Choroid plexus epithelial cell (primary cell): ENCODE data around the gene ZC2HC1C.

Experiments
- DNase-seq: peaks from one replicate; pipeline ENCODE4 v3.0.0-alpha.2; 2010; ENCODE audit warnings: low read depth
- H3K4me3 ChIP-seq: 2 replicates; pipeline ENCODE4 v1.5.1; 2011; ENCODE audit warnings: low read depth, mild to moderate bottlenecking, control low read depth, low read length, moderate library complexity
- CTCF ChIP-seq: conservative IDR thresholded peaks from 2 replicates; pipeline ENCODE4 v1.5.1; 2011; ENCODE audit warnings: low read depth, mild to moderate bottlenecking, control low read depth, inconsistent platforms, low read length, moderate library complexity

ZC2HC1C gene

GRCh38 chr14:75088566-75089373 is 19.3 kb downstream of the ZC2HC1C start:
- peak; percentile 80 for DNase-seq
- TF ChIP-seq CTCF = peak; percentile 80
- no peak overlapping the region for H3K4me3 ChIP-seq

DNA sequence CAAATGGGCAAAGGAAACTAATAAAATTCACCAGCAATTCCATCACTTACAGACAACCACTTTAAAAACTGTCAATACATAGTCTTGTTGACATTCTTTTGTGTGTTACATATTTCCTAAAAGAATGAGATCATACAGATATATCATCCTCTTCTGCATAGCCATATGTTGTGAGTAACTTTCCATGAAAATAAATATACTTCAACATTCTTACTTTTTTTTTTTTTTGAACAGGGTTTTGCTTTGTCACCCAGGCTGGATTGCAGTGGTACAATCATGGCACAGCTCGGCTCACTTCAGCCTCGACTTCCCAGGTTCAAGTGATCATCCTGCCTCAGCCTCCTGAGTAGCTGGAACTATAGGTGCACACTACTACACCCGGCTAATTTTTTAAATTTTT is 20.9 kb downstream of the ZC2HC1C start:
- TF ChIP-seq CTCF = no peak
- H3K4me3 ChIP-seq = no peak overlapping the region
- peak; percentile 6 for DNase-seq

DNA sequence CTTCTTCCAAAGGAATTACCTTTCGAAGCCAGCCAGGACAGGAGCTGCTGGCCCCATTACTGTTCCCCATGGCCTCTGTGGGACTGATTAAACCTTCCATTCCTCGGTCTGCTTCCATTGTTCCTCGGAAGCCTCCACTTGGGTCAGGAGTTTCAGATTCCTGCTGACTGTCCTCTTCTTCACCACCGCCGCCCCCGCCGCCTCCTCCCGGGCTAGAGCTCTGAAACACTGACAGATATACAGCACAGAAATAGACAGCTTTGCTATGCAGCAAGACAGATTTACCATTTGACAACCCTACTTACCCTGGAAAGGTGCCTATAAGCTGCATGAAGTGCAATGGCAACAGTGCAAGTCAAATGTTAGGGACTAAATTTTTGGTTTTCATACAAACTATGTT is 21.8 kb downstream of the ZC2HC1C start:
- H3K4me3 ChIP-seq = no peak overlapping the region
- DNase-seq = no peak
- TF ChIP-seq CTCF = no peak

- no peak overlapping the region for H3K4me3 ChIP-seq
- no peak for DNase-seq
- no peak for TF ChIP-seq CTCF
Measured at GRCh38 chr14:75092698-75093097, 23.3 kb downstream of the ZC2HC1C start.

GRCh38 chr14:75094896-75095295 is 25.5 kb downstream of the ZC2HC1C start:
- DNase-seq = no peak
- H3K4me3 ChIP-seq = no peak overlapping the region
- TF ChIP-seq CTCF = no peak

GRCh38 chr14:75095690-75096089 is 26.2 kb downstream of the ZC2HC1C start:
- DNase-seq = no peak
- no peak for TF ChIP-seq CTCF
- H3K4me3 ChIP-seq = no peak overlapping the region

DNA sequence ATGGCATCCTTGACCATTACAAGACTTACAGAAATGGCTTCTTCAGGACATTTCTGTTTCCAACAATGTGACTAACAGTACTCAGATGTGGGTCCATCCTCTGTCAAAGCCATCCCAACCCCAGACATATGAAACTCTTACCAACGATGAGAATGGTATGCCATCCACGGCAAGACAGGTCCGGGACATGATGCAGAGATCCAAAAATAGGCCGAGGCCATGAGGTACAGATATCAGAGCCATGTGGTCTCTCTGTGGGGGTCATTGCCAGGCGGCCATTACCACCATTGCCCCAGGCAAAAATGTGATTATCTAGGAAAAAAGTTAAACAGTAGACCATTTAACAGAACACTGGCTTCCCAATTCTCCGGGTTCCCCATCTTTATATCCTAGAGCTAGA is 27.5 kb downstream of the ZC2HC1C start:
- no peak for DNase-seq
- TF ChIP-seq CTCF = no peak
- no peak overlapping the region for H3K4me3 ChIP-seq
